ENCODE measurements around the gene ATG16L1.

ATG16L1 gene

DNA sequence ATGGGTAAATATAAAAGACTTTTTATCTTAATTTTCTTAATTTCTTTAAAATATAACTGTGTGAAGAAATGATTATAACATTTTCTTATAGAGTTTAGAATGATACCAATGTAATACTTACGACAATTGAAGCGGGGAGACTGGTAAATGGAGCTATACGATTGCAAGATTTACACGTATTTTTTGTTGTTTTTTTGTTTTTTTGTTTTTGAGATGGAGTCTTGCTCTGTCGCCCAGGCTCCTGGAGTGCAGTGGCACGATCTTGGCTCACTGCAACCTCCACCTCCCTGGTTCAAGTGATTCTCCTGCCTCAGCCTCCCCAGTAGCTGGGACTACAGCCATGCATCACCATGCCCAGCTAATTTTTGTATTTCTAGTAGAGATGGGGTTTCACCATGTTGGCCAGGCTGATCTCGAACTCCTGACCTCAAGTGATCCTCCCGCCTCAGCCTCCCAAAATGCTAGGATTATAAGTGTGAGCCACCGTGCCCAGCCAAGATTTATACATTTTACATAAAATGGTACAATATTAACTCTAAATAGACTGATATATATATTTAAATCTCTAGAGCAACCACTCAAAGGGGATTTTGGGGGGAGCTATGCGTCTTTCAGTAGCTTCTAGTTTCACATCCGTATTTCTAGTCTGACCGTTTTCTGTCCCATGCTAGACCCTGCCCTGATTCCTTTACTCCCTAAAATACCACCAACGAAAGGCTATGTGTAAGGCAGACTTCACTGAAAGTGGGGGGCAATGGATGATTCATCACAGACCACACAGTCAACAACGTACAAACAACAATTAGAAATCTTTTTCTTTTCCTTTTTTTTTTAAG is 28.2 kb upstream of the ATG16L1 start:
- DNase-seq = no peak
- Histone ChIP-seq H3K36me3 (replicated peaks) (no peaks in the 10 kb centered on the region), H3K27me3 (replicated peaks) (no peaks in the 10 kb centered on the region), H3K4me3 (ENCODE audit: low read depth, low read length) (no peak overlapping the region), H3K27ac (no peak overlapping the region)
- in situ Hi-C loops (cut with HindIII; ENCODE audit: low pct_ligation_motif_present, low sequenced_read_pairs) = no loop called here
- TF ChIP-seq, protein P1, sequence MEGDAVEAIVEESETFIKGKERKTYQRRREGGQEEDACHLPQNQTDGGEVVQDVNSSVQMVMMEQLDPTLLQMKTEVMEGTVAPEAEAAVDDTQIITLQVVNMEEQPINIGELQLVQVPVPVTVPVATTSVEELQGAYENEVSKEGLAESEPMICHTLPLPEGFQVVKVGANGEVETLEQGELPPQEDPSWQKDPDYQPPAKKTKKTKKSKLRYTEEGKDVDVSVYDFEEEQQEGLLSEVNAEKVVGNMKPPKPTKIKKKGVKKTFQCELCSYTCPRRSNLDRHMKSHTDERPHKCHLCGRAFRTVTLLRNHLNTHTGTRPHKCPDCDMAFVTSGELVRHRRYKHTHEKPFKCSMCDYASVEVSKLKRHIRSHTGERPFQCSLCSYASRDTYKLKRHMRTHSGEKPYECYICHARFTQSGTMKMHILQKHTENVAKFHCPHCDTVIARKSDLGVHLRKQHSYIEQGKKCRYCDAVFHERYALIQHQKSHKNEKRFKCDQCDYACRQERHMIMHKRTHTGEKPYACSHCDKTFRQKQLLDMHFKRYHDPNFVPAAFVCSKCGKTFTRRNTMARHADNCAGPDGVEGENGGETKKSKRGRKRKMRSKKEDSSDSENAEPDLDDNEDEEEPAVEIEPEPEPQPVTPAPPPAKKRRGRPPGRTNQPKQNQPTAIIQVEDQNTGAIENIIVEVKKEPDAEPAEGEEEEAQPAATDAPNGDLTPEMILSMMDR (IDR thresholded peaks at IDR 0.05; ENCODE audit: low read depth, low read length, missing control alignments) = no peak

DNA sequence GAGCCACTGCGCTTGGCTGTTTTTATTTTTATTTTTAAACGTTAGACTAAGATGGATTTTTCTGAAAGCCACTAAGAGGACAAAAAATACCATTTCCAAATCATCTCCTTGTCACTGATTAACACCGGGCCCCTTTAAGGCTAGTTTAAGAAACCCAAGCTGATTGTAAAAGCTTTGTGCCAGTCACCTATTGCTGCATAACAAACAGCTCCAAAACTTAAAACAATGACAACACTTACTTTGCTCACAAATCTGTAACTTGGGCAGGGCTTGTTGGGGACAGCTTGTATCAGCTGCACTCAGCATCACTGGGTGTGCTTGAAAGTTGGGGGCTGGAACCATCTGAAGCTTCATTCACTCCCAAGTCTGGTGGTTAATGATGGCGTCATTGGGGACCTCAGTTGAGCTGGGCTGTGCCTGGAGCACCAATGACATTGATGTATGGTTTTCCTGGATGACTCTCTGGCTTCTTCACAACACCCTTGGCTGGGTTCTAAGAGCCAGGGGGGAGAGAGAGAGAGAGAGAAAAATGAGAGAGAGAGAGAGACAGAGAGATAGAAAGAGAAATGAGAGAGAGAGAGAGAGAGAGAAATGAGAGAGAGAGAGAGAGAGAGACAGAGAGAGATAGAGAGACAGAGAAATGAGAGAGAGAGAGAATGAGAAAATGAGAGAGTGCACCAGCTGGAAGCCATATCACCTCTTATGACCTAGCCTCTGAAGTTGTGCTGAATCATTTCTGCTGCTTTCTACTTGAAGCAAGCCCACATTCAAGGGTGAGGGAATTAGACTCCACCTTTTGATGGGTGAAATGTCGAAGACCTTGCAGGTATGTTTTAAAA is 26.0 kb upstream of the ATG16L1 start:
- TF ChIP-seq, protein P1 (IDR thresholded peaks at IDR 0.05; ENCODE audit: low read depth, low read length, missing control alignments) = no peak
- in situ Hi-C loops (cut with HindIII; ENCODE audit: low pct_ligation_motif_present, low sequenced_read_pairs) = loop anchor here (25.0 kb wide), 1 partner anchor 138 kb away; no protein-coding TSS in a partner anchor
- no peak for DNase-seq

DNA sequence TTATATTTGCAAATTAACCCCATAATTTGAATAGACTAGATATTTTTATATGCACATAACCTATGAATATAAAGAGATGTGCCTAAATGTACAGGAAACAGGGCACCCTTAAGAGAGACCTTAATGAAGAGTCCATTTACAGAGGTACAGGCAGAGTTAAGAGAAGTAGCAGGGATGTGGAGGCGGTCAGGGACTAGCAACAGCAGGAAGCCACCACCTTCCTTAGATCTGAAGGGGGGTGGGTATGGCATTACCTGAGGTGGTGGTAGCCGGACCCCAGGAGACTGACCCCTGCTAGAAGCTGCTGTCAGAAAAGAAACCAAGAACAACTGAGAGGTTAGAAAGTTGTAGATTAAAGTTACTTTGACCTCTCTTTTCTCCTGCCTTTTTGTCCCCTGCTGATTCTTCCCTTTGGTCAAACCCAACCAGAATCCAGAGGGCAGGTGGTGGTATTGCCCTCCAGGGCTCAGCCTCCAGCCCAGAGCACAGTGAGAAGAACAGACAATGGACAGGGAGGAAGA is 24.9 kb upstream of the ATG16L1 start:
- no peaks in the 10 kb centered on the region for H3K36me3 ChIP-seq (replicated peaks)
- in situ Hi-C loops (cut with HindIII; ENCODE audit: low pct_ligation_motif_present, low sequenced_read_pairs) = loop anchor here (25.0 kb wide), 1 partner anchor 139 kb away; no protein-coding TSS in a partner anchor
- H3K27me3 ChIP-seq (replicated peaks) = no peaks in the 10 kb centered on the region
- no peak overlapping the region for H3K4me3 ChIP-seq (ENCODE audit: low read depth, low read length)
- TF ChIP-seq, protein P1 (IDR thresholded peaks at IDR 0.05; ENCODE audit: low read depth, low read length, missing control alignments) = no peak
- DNase-seq = no peak
- no peak overlapping the region for H3K27ac ChIP-seq

More for the DNA sequence above, 26.0 kb upstream of the ATG16L1 start:
- Histone ChIP-seq H3K27ac (no peak overlapping the region), H3K36me3 (replicated peaks) (no peaks in the 10 kb centered on the region), H3K27me3 (replicated peaks) (no peaks in the 10 kb centered on the region), H3K4me3 (ENCODE audit: low read depth, low read length) (no peak overlapping the region)

DNA sequence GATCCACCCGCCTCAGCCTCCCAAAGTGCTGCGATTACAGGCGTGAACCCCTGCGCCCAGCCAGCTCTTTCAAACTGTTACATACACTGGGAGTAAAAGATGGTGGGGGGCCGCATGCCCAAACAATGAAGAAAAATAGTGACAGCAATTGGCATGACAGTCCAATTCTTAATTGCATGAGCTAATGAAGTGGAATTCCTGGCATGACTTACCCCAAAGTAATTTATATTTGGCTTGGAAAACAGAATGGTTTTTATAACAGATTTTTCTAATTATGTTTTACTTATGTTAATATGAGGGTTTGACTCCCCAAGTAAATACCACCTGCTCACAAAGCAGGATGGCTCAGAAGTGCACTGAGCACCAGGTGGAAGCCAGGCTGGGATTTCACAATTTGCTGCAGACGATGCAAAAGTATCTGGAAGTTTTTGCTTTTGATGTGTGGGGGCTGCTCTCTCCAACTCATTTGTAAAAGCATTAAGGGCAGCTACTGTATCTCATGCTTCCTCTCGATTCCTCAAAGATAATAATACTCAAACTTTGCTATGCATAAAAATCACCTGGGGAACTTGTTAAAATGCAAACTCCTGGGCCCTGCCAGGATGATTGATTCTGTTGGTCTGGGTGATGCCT is 24.0 kb upstream of the ATG16L1 start:
- Histone ChIP-seq H3K27ac (no peak overlapping the region), H3K27me3 (replicated peaks) (no peaks in the 10 kb centered on the region), H3K4me3 (ENCODE audit: low read depth, low read length) (no peak overlapping the region), H3K36me3 (replicated peaks) (no peaks in the 10 kb centered on the region)
- TF ChIP-seq, protein P1 (IDR thresholded peaks at IDR 0.05; ENCODE audit: low read depth, low read length, missing control alignments) = no peak
- in situ Hi-C loops (cut with HindIII; ENCODE audit: low pct_ligation_motif_present, low sequenced_read_pairs) = loop anchor here (25.0 kb wide), 1 partner anchor 140 kb away; no protein-coding TSS in a partner anchor
- no peak for DNase-seq

DNA sequence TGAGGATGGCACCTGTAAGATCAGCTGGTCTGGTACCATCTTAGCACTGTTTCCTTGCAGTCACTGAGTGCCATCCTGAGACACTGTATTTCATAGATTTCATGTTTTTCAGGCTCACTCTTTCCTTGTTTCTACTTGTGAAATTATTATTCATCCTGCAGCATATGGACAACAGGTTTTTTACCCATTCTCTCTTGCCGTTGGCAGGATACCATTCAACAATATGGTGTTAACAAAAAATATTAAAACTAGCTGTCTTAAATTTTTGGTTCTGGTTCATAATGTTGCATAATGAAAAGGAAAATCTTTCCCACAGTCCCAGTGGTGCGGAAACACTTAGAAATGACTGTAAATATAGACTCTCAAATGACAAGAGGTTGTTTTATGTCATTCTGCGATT is 23.1 kb upstream of the ATG16L1 start:
- no peak for DNase-seq
- in situ Hi-C loops (cut with HindIII; ENCODE audit: low pct_ligation_motif_present, low sequenced_read_pairs) = loop anchor here (25.0 kb wide), 1 partner anchor 141 kb away; no protein-coding TSS in a partner anchor
- H3K27me3 ChIP-seq (replicated peaks) = no peaks in the 10 kb centered on the region
- no peak overlapping the region for H3K27ac ChIP-seq
- no peaks in the 10 kb centered on the region for H3K36me3 ChIP-seq (replicated peaks)
- no peak overlapping the region for H3K4me3 ChIP-seq (ENCODE audit: low read depth, low read length)
- TF ChIP-seq, protein P1 (IDR thresholded peaks at IDR 0.05; ENCODE audit: low read depth, low read length, missing control alignments) = no peak
